ENCODE measurements around the gene TPST2. TPM values are rescaled to one million over a fixed set of nuclear protein-coding genes. Genes with fewer than 3 reads are reported as not detected.

TPST2 gene
- total RNA-seq, 4 donors from 2014 or later = 26.8 to 47.9 (median 38.5) TPM

GRCh38 chr22:26602127-26602526, 12.2 kb upstream of the TPST2 start:
- Histone ChIP-seq H3K27me3 (no peaks in the 10 kb centered on the region), H3K4me3 (no peak overlapping the region), H3K27ac (no peak overlapping the region), H3K36me3 (no peaks in the 10 kb centered on the region), H3K4me1 (no peaks in the 10 kb centered on the region), H3K9me3 (no peaks in the 10 kb centered on the region)
- DNase-seq = no peak
- TF ChIP-seq POLR2A (IDR thresholded peaks at IDR 0.05) = no peak
- TF ChIP-seq CTCF (IDR thresholded peaks at IDR 0.05) = no peak

DNA sequence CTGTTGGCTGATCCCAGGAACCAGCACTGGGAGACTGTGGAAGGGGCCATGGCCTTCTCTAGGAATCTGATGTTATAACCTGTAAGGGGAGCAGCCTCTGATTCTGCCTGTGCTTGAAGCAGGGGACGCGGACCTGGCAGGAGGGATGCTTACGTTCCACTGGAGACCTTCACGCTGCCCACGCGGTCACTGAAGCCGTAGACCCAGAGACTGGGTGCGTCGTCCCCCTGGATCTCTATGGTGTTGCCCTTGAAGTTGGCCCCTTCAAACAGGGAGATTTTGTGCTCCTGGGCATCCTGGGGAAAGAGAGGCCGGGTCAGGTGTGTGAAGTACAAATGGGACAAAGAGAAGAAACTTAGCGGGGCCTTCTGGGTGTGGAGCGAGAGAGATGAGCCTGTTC, 11.8 kb upstream of the TPST2 start:
- Histone ChIP-seq H3K27me3 (no peaks in the 10 kb centered on the region), H3K4me3 (no peak overlapping the region), H3K36me3 (no peaks in the 10 kb centered on the region), H3K9me3 (no peaks in the 10 kb centered on the region), H3K4me1 (no peaks in the 10 kb centered on the region), H3K27ac (no peak overlapping the region)
- DNase-seq = no peak
- no peak for TF ChIP-seq POLR2A (IDR thresholded peaks at IDR 0.05)
- TF ChIP-seq CTCF (IDR thresholded peaks at IDR 0.05) = no peak

DNA sequence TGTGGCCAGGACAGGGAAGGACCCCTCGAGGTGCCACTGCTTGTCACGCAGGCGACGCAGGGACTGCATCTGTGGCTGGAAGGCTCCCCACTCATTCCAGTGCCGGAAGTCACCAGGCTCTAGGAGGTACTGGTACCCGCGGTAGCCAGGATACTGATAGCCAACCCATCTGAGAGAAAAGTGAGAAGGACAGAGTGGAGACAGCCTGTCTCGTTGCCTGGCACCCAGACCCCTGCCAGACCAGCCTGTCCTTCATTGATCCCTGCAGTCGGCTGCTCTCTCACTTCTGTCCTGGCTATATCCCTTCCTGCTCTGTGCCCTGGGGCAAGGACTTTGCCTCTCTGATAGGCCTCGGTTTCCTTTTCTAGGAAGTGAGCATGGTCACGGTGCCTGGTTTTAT, 9.6 kb upstream of the TPST2 start:
- H3K27me3 ChIP-seq = no peaks in the 10 kb centered on the region
- DNase-seq = no peak

GRCh38 chr22:26597480-26597879, 7.5 kb upstream of the TPST2 start:
- TF ChIP-seq POLR2A (IDR thresholded peaks at IDR 0.05) = no peak
- no peak for TF ChIP-seq CTCF (IDR thresholded peaks at IDR 0.05)
- Histone ChIP-seq H3K27me3 (no peaks in the 10 kb centered on the region), H3K4me1 (peaks cover 0 to 7% (median 2%) of the 10 kb centered on the region in 4 donors), H3K9me3 (no peaks in the 10 kb centered on the region), H3K36me3 (no peaks in the 10 kb centered on the region), H3K4me3 (no peak overlapping the region), H3K27ac (no peak overlapping the region)
- no peak for DNase-seq

More for the DNA sequence above, 9.6 kb upstream of the TPST2 start:
- no peak overlapping the region for H3K27ac ChIP-seq
- H3K4me3 ChIP-seq = no peak overlapping the region
- H3K4me1 ChIP-seq = no peaks in the 10 kb centered on the region
- no peaks in the 10 kb centered on the region for H3K36me3 ChIP-seq
- no peaks in the 10 kb centered on the region for H3K9me3 ChIP-seq
- TF ChIP-seq POLR2A (IDR thresholded peaks at IDR 0.05) = no peak
- TF ChIP-seq CTCF (IDR thresholded peaks at IDR 0.05) = no peak

GRCh38 chr22:26597026-26597425, 7.1 kb upstream of the TPST2 start:
- H3K9me3 ChIP-seq = no peaks in the 10 kb centered on the region
- H3K36me3 ChIP-seq = no peaks in the 10 kb centered on the region
- H3K4me1 ChIP-seq = peaks cover 0 to 12% (median 5%) of the 10 kb centered on the region in 4 donors
- H3K27ac ChIP-seq = no peak overlapping the region
- no peak for DNase-seq
- H3K4me3 ChIP-seq = no peak overlapping the region
- no peaks in the 10 kb centered on the region for H3K27me3 ChIP-seq
- TF ChIP-seq POLR2A (IDR thresholded peaks at IDR 0.05) (no peak), CTCF (IDR thresholded peaks at IDR 0.05) (no peak)

DNA sequence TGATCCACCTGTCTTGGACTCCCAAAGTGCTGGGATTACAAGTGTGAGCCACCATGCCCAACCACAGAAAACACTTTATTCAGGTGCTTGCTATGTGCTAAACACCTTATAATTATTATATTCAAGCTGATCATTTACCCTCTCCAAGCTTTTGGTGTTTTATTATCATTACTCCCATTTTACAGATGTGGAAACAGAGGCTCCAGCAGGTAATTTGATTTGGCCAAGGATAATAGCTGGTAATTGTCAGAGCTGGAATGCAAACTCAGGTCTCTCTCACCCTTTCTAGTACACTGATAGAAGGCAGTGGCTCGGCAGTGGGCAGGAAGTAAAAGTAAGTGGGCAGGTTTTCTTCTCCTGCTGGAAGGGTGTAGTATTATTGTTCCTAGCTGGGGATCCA, 3.8 kb upstream of the TPST2 start:
- peaks cover 0 to 18% (median 5%) of the 10 kb centered on the region in 4 donors for H3K4me1 ChIP-seq
- H3K9me3 ChIP-seq = no peaks in the 10 kb centered on the region
- H3K4me3 ChIP-seq = no peak overlapping the region
- no peak overlapping the region for H3K27ac ChIP-seq
- TF ChIP-seq CTCF (IDR thresholded peaks at IDR 0.05) (no peak), POLR2A (IDR thresholded peaks at IDR 0.05) (no peak)
- no peak for DNase-seq
- H3K36me3 ChIP-seq = no peaks in the 10 kb centered on the region
- no peaks in the 10 kb centered on the region for H3K27me3 ChIP-seq

Measured in Peyer's patch (tissue), 4 donors.